Femur (tissue), 1 donor: ENCODE results near the gene VPS16.
"Not testable (repeated sequence)": the region's sequence is repeated elsewhere in the genome, so short reads cannot be mapped to it uniquely, and the experiment has no call there.

Experiments used
- DNase-seq: peaks from one replicate; pipeline ENCODE4 v3.0.0-alpha.2; 2017

The VPS16 gene

DNA sequence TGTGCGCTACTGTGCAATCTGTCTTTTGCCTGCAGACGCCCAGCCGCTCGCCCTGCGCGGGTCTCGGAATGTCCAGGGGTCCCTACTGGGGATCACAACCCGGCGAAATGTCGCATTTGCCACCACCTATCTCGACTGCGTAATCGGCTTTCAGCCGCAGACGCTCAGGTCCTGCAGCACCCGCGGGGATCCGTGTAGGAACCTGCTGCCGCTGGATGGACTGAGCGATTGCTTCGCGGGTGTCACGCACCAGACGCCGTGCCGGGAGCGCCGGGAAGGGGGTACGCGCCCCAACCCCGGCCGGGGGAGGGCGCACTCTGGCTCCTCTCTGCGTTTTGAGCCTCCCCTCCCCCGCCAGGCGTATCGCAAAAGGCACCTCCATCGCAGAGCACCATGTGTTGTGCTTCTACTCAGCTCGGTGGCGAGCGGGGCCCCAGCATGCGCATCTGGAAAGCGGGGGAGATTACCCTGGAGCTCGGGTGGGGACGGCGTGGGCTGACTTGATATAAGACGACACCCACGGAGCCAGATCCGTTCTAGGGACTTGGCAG is 32.0 kb downstream of the VPS16 start:
- peak; percentile 61 for DNase-seq

DNA sequence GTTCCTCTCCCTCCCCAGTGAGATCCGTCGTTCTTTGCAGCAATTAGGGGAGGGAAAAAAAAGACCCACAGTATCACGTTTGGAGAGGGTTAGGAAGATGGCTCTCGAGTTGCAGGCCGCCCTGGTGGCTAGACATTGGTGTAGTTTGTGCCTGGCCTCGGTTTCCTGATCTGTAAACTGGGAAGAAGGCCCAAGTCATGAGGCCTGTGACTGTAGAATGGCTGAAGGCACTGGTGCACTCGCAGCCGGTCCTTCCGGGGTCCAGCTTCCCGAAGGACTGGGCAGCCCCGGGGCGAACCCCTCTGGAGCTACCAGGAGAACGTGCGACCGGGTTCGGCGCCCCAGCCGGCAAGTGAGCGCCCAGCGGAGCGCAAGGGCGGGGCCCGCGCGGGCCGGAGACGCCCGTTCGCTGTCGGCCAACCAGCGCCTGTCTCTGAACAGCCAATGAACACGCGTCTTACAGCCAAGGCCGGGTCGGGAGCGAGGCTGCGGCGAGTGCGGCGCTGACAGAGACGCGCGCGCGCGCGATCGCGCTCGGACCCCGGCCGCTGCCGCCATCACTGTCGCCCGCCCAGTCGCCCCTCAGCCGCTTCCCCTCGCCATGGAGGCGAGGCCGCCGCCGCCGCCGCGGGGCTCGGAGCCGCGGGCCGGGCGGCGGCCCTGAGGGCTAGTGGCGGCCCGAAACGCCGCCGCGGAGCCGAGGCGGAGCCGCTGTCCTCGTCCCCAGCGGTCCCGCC is 32.6 kb downstream of the VPS16 start, which contains the start of gene PTPRA:
Gene PTPRA (plus strand): TSS at position 472 of the 737 bp plus-strand sequence. CDS start 90,797 bp downstream, outside the sequence.
- DNase-seq = peak; percentile 96

DNA sequence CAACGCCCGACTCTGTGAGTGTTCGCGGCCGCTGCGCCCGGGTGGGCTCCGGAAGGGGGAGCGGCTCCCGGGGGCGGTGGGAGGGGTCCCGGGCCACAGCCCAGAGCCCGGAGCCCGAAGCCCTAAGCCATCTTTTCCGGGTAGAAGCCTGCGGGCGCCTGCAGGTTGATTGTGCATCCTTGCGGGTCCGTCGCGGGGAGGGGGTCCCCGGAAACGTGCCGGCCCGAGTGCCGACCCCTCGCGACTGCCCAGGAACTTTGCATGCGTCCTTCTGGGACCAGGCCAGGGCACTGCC is 33.1 kb downstream of the VPS16 start:
- peak; percentile 84 for DNase-seq

DNA sequence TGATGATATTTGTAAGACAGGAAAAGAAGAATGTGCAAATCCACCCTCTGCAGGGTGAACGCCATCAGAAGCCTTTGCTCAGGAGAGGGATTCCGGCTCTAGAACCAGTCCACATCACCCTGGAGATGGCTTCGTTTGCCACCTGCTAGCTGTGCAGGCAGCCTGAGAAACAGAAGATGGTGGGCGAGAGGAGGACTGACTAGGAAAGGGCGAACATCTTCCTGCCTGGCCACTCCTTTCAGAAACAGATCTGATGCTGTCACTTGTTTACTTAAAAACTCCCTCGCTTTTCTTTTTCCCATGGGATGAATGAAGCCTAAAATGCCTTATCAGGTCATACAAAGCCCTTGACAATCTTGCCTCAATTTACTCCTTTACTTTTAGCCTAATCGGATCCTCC is 33.9 kb downstream of the VPS16 start:
- DNase-seq = no peak

DNA sequence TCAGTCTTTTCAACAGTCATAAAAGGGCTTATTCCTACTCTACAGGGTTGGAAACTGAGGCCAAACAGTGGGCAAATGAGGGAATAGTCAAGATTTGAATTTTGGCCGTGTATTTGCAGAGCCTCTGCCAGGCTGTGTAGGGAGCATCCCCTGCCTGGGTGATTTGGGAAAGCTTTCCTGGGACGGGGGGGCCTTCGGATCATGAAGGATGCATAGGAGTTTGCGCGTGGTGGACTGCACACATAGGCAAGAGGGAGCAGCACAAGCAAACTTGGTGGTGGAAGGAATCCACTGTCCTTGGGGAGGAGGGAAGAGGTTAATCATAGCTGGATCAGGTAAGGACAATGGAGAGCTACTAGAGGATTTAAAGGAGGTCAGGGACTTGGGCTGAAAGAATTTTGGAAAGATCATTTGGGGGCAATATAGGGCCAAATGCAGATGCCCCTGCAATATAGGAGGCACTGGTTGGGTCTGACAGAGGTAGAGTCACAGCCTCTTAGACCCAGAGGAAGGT is 35.2 kb downstream of the VPS16 start:
- no peak for DNase-seq

DNA sequence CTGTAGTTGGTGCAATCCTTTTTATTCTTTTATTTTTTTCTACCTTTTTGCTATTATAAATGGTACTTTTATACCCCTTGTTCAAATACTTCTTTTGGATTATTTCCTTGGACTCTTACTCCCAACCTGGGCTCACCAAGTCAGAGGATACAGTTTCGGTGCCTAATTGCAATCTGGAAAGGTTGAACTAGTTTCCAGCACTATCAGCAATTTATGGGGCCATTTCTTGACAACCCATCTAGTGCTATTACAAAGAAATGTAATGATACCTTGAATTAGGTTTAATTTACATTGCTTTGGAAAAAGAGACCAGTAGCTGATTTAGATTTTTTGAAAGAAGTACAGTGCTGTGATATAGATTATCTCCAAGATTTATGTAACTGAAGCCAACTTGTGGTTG is 38.0 kb downstream of the VPS16 start:
- DNase-seq = no peak

DNA sequence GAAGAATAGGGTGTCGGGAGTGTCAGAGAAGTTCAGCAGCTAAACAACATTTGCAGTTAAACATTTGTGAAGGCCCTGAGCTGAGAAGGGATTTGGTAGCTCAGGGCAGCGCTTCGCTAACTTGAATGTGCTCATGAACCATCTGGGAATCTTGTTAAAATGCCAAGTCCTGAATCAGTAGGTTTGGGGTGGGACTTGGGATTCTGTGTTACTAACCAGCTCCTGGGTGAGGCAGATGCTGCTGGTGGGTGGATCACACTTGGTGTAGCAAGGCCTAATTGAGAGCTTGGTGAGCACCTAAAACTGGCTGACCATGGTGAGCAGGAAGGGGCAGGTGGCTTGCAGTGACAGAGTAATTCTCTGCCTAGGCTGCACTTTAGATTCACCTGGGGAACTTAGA is 38.6 kb downstream of the VPS16 start:
- no peak for DNase-seq

DNA sequence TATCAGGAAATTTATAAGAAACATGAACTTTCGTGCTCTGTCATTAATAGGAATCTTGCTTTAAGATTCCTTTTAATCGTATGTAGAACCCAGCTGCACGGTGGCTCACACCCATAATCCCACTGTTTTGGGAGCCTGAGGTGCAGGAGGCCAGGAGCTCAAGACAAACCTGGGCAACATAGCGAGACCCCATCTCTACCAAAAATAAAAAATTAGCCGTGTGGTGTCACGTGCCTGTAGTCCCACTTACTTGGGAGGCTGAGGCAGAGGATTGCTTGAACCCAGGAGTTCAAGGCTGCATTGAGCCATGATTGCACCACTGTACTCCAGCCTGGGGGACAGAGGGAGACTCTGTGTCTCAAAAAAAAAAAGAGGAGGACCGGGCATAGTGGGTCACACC is 40.1 kb downstream of the VPS16 start:
- no peak for DNase-seq

DNA sequence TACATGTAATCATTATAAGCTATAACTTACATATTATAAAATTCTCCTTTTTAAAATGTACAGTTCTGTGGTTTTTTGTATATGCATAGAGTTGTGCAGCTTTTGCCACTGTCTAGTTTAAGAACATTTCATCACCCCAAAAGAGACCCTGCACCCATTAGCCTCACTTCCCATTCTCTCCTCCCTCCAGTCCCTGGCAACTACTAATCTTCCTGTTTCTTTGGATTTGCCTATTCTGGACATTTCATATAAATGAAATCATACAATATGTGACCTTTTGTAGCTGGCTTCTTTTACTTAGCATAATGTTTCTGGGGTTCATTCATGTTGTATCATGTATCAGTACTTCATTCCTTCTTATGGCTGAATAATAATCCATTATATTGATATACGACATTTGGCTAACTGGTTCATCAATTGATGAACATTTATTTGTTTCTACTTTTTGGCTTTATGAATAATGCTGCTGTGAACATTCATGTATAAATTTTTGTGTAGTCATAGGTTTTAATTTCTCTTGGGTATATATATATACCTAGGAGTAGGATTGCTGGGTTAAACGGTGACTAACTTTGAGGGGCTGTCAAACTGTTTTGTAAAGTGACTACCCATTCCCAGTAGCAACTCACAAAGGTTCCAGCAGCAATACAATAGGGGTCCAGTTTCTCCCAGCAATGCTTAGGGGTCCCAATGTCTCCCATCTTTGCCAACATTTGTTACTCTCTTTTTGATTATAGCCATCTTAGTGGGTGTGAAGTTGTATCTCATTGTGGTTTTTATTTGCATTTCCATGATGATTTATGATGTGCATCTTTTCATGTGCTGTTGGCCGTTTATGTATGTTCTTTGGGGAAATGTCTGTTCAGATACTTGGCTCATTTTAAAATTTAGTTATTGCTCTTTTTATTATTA is 43.4 kb downstream of the VPS16 start:
- no peak for DNase-seq

DNA sequence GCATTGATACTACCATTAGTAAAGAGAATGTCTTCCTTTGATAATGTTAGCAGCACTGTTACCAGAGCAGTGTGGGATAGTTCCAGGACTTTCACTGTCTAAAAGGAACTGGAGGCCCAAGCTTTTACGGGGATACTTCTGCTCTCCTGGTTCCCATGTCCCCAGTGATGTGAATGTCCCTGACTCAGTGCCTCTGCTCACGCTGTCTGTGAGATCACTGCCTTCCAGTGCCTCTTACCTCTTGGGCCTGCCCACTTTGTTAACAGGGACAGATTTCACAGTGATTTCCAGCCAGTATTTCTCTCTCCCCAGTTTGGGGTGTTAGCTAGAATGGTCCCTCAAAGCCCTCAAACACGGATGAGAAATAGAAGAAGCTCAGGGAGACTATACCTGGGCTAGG is 47.2 kb downstream of the VPS16 start:
- DNase-seq = no peak

DNA sequence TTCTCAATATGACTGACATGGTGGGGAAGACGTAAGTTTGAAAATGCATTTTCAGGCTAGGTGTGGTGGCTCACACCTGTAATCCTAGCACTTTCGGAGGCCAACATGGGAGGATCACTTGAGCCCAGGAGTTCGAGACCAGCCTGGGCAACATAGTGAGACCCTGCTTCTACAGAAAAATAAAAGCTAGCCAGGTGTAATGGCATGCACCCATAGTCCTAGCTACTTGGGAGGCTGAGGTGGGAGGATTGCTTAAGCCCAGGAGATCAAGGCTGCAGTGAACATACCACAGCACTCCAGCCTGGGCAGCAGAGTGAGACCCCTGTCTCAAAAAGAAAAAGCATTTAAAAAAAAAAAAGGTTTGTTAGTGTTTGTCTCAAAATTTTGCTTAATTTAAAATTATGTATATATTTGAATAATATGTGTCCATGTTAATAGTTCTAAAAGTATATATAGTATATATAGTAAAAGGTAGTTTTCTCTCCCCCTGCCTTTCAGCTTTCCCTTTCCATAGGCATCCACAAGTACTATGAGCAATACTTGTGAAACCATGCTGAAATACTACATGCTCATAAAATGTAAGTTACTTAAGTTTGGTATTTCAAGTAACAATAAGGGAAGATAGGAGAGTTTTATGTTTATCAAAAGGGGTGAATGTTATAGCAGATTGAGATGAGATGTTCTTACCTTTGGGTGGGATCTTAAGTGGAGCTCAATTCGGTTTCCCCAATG is 47.8 kb downstream of the VPS16 start:
- no peak for DNase-seq

DNA sequence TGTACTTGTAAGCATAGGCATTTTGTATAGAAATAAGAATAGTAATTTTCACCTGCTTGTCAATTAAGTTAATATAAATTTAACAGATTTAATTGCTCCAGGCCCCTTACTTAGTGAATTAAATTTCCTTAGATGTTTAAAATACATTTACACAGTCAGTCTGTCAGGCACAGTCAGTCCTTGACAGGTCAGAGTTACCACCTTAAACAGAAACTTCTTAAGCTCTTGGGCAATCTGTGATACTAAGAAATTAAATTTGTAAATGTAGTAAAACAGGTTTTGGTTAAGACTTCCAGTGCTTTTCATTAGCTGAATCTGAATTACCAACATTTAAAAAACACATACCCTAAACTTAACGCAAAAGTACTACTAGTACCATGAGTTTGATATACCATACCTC is 48.7 kb downstream of the VPS16 start:
- DNase-seq = no peak

DNA sequence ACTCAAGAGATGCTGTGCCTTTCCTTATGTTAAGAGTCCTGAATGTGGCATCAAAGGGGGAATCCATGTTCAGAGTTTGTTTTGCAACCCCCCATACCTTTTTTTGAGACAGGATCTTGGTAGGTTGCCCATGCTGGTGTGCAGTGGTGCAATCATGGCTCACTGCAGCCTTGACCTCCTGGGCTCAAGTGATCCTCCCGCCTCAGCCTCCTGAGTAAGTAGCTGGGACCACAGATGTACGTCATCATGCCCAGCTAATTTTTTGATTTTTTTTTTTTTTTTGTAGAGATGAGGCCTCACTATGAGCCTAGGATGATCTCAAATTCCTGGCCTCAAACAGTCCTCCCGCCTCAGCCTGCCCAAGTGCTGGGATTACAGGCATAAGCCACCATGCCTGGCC is 49.3 kb downstream of the VPS16 start:
- DNase-seq = no peak

DNA sequence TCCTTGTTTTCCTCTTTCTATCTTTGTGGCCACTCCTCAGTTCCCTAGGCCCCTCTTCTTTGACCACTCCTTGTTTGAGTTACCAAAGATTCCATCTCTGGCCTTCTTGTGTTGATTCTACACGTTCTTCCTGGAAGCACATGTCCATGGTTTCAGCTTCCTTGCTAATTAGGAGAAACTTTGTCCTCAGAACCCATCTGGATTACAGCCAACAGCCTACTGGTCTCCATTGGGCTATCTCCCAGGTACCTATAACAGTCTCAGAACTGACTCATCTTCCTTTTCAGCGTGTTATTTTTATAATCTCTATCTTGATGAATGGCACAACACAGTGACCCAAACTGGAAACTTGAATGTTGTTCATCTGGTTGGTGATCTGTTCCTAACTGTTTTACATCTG is 50.2 kb downstream of the VPS16 start:
- no peak for DNase-seq

DNA sequence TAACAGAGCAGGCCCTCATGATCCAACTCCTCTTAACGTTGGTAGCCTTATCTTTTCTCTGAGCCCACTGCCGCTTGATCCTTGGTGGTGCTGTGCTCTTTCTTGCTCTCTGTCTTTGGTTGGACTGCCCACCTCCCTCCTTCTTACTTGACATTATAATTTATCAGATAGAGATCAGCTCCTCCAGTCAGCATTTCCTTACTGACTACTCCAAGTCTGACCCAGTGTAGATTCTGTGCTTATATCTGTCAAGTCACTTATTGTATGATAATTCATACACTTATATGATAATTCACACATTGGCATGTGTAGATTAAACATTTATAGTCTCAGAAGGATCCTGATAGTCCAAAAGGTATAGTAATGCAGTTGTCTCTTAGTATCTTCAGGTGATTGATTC is 50.8 kb downstream of the VPS16 start:
- DNase-seq = no peak

DNA sequence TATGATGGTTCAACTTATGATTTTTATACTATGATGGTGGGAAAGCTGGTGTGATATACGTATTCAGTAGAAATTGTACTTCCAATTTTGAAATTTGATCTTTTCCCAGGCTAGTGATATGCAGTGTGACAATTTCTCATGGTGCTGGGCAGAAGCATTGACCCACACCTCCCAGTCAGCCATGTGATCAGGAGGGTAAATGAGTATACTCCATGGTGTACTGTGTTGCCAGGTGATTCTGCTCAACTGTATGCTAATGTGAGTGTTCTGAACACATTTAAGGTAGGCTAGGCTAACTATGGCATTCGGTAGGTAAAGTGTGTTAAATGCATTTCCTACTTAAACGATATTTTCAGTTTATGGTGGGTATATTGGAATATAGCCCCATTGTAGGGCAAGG is 51.8 kb downstream of the VPS16 start:
- no peak for DNase-seq

DNA sequence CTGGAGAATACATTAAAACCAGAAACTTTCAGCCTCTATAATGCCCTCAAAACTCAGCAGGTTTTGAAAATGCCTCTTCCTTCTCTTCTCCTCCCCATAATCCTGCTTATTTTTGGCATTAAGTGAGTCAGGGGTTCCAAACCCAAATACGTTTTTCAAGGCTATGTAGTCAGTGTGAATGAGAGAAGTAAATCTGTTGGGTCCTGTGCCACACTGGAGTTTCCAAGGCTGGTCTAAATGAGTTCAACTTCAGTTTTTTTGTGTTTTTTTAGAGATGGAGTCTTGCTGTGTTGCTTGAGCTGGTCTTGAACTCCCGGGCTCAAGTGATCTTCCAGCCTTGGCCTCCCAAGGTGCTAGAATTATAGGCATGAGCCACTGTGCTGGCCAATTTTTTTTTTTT is 53.7 kb downstream of the VPS16 start:
- no peak for DNase-seq

DNA sequence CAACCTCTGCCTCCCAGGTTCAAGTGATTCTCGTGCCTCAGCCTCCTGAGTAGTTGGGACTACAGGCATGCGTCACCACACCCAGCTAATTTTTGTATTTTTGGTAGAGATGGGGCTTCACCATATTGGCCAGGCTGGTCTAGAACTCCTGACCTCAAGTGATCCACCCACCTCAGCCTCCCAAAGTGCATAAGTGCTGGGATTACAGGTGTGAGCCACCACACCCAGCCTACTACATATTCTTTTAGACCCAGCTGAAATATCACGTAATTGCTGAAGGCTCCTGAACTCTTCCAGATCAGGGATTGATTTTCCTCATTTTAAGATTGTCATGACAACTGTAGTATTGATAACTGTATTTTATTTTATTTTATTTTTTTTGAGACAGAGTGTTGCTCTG is 54.6 kb downstream of the VPS16 start:
- not testable (repeated sequence) for DNase-seq

DNA sequence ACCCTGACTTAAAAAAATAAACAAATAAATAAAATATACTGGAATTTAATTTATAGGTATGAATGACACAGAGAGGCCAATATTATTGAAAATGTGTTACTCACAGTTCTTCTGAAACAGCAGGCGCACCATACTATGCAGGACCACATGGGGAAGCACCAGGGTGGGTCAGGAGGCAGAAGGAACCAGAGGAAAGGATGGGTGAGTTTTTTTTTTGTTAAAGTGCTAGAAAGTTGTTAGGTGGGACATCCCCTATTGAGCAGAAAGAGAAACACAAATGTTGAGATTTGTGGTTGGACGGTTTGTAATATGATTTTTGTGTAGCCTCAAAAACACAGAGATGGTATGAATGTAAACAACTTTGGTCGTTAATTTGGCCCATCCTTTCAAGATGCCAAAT is 58.7 kb downstream of the VPS16 start:
- DNase-seq = no peak

DNA sequence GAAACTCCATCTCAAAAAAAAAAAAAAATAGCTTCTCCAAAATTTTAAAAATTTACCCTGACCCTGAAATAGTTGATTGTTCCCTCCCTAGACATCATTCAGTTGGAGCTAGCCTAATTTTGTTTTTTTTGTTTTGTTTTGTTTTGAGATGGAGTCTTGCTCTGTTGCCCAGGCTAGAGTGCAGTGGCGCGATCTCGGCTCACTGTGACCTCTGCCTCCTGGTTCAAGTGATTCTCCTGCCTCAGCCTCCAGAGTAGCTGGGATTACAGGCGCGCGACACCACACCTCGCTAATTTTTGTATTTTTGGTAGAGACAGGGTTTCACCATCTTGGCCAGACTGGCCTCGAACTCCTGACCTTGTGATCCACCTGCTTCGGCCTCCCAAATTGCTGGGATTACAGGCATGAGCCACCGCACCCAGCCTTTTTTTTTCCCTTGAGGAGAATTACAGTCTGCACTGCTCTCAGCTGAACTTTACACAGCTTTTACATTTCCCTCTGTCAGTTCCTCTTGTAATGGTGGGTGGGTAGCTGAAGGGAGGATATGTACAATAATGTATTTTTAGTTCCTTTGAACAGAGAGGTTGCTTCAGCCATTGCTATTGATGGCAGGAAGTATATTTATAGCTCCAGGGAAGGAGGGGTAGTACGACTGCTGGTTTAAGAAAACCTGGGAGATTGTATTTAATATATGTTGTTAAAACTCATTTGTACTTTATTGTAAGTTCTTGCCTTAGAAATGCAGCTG is 60.5 kb downstream of the VPS16 start:
- no peak for DNase-seq

DNA sequence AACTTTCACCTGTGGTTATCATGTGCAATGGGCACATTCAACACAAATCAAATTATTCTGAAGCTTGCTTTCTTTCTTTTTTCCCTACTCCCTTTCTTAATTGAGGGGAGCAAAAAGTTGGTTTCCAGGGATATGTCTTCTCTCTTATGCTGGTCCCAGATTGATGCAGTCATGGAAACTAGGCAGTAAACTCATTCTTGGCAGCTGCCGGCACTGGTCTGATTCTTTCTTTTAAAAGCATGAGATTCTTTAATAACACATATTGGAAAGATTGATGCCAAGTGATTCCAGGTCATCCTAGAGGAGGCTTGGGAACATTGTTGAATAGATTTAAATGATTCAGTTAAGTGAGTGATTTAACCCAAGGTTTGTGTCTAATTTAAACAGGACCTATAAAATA is 61.7 kb downstream of the VPS16 start:
- peak; percentile 47 for DNase-seq

DNA sequence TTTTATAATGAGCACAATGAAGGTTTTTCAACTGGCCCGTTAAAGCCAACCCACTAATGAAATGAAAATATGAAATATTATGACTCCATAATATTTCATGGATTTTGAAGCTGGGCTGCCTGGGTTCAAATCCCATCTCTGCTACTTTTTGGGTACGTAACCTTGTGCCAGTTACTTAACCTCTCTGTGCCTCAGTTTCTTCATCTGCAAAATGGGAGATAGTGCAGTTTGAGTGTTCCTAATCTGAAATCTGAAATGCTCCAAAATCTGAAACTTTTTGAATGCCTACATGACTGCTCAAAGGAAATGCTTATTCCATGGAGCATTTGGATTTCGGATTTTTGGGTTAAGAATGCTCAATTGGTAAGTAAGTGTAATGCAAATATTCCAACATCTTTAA is 62.3 kb downstream of the VPS16 start:
- DNase-seq = no peak
